ENCODE results near the gene CACNA1B.

Gene CACNA1B

GRCh38 chr9:137969685-137970084 lies 92.1 kb downstream of the CACNA1B start:
- no peak for DNase-seq

- no peak for DNase-seq
Observed at GRCh38 chr9:137970098-137970497, 92.5 kb downstream of the CACNA1B start.

- DNase-seq: no peak
Observed at GRCh38 chr9:137970686-137971476, 93.3 kb downstream of the CACNA1B start.

- DNase-seq: no peak
Observed at GRCh38 chr9:137971477-137972138, 94.0 kb downstream of the CACNA1B start.

GRCh38 chr9:137972355-137972987 lies 94.9 kb downstream of the CACNA1B start:
- DNase-seq: no peak

- no peak for DNase-seq
Observed at GRCh38 chr9:137972988-137973470, 95.4 kb downstream of the CACNA1B start.

- no peak for DNase-seq
Observed at GRCh38 chr9:137973829-137974416, 96.3 kb downstream of the CACNA1B start.

GRCh38 chr9:137974746-137975526 lies 97.4 kb downstream of the CACNA1B start:
- no peak for DNase-seq

GRCh38 chr9:137975527-137975913 lies 97.9 kb downstream of the CACNA1B start:
- DNase-seq: no peak

- DNase-seq: no peak
Observed at GRCh38 chr9:137975936-137976565, 98.5 kb downstream of the CACNA1B start.

GRCh38 chr9:137977571-137978261 lies 100.1 kb downstream of the CACNA1B start:
- no peak for DNase-seq

- DNase-seq: no peak
Observed at GRCh38 chr9:137978262-137978714, 100.7 kb downstream of the CACNA1B start.

GRCh38 chr9:137982200-137982599 lies 104.6 kb downstream of the CACNA1B start:
- no peak for DNase-seq

- DNase-seq: no peak
Observed at GRCh38 chr9:137984005-137984404, 106.4 kb downstream of the CACNA1B start.

- no peak for DNase-seq
Observed at GRCh38 chr9:137984520-137985257, 107.1 kb downstream of the CACNA1B start.

GRCh38 chr9:137985637-137986071 lies 108.1 kb downstream of the CACNA1B start:
- no peak for DNase-seq

GRCh38 chr9:137986268-137987099 lies 108.9 kb downstream of the CACNA1B start:
- DNase-seq: no peak

GRCh38 chr9:137987244-137988030 lies 109.9 kb downstream of the CACNA1B start:
- no peak for DNase-seq

GRCh38 chr9:137988051-137988450 lies 110.5 kb downstream of the CACNA1B start:
- no peak for DNase-seq

All from suppressor macrophage treated with lipopolysaccharide for 1 hour (primary cell).